Parietal lobe (tissue), 2 donors: Measurements from ENCODE around the gene PTCH1. TPM values are rescaled to one million over a fixed set of nuclear protein-coding genes. Genes with fewer than 3 reads are reported as not detected.

ENCODE experiments used
- small RNA-seq: library from RNA; depleted of rRNA; stranded (forward); fragments of <200 nt; gene quantifications from one replicate; pipeline ENCODE3, GENCODE V24; 2014; ENCODE audit warnings: low replicate concordance
- total RNA-seq: library from RNA; depleted of rRNA; stranded (reverse); fragments of >200 nt; gene quantifications from one replicate; pipeline ENCODE4 v1.2.3, GENCODE V29; 2014

The PTCH1 gene
- total RNA-seq, result 18.2 TPM

DNA sequence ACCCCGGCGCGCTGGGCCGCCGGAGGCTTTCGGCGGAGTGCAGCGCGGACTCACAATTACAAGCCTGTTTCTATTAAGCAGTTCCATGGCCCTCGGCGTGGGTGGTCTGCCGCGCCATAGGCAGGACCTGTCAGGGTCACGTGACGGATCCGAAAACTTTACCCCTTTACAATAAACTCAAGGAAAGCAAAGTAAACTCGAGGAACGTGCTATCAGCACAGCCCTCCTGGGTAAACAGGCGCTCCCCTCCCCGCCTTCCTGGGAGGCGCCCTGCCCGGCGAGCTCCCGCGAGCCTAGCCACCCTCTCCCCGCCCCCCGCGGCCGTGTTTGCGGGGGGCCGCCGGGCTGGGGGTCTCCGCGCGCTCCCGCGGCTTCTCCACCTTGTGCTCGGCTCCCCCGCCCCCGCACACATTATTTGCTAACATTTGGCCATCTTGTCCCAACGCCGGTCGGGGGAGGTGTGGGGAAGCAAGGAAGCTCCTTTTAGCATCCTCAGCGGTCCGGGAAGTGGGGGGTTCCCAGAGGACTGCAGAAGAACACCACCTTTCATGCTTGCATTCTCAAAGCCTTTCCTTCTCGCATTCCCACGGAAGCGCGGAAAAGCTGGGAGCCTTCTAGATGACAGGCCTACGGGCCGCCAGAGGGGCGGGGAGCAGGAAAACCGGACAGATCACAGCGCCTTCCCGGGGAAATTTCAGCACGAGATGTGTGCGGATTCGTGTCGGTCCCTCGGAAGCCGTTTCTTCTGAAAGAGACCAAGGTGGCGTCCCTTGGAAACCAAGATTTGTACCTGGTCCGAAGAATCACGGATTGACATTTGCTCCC is at the start of gene PTCH1:
TSS of gene PTCH1 (minus strand) at position 238 of the 825 bp plus-strand sequence.

Small RNAs within 50 kb of the gene (small RNA-seq; reads per million reads assigned to genes)
- not detected for gene MT1P1

Other genes with a start within 250 kb of the PTCH1 start
- gene FANCC, start 199.3 kb downstream of the PTCH1 start, total RNA-seq, result 23.8 TPM